Neural progenitor cell (in vitro differentiated cells): ENCODE results near the gene FOXK1. TPM values are rescaled to one million over a fixed set of nuclear protein-coding genes. Genes with fewer than 3 reads are reported as not detected.
A peak's percentile ranks its signal among the peaks of the same experiment; 100 is the strongest.

Experiments used
- DNase-seq: peaks from one replicate; pipeline ENCODE4 v3.0.0-alpha.2; 2016; ENCODE audit warnings: low spot score
- H2AFZ ChIP-seq: fragments of 200-600 bp; sonication (generic); replicated peaks from 2 replicates; pipeline ENCODE4 v1.6.1; 2016; ENCODE audit warnings: antibody characterized with exemption
- H3F3A ChIP-seq: fragments of 200-600 bp; sonication (generic); 2 replicates; pipeline ENCODE4 v1.6.1; 2016; ENCODE audit warnings: antibody characterized with exemption, low read depth
- H3K27ac ChIP-seq: fragments of 200-600 bp; sonication (generic); 2 replicates; pipeline ENCODE4 v1.5.1; 2016; ENCODE audit warnings: mild to moderate bottlenecking
- H3K27me3 ChIP-seq: fragments of 200-600 bp; sonication (generic); 2 replicates; pipeline ENCODE4 v1.6.1; 2016; ENCODE audit warnings: mild to moderate bottlenecking, moderate library complexity
- H3K36me3 ChIP-seq: fragments of 200-600 bp; sonication (generic); 2 replicates; pipeline ENCODE4 v1.5.1; 2016
- H3K4me1 ChIP-seq: fragments of 200-600 bp; sonication (generic); 2 replicates; pipeline ENCODE4 v1.6.1; 2016; ENCODE audit warnings: mixed run types
- H3K4me2 ChIP-seq: fragments of 200-600 bp; sonication (generic); 2 replicates; pipeline ENCODE4 v1.6.1; 2016
- H3K4me3 ChIP-seq: fragments of 200-600 bp; sonication (generic); 2 replicates; pipeline ENCODE4 v1.5.1; 2016
- H3K79me2 ChIP-seq: fragments of 200-600 bp; sonication (generic); 2 replicates; pipeline ENCODE4 v1.6.1; 2016; ENCODE audit warnings: low read depth
- H3K9ac ChIP-seq: fragments of 200-600 bp; sonication (generic); 2 replicates; pipeline ENCODE4 v1.6.1; 2016
- H3K9me3 ChIP-seq: fragments of 200-600 bp; sonication (generic); 2 replicates; pipeline ENCODE4 v1.5.1; 2016; ENCODE audit warnings: low read depth
- H4K20me1 ChIP-seq: fragments of 200-600 bp; sonication (generic); 2 replicates; pipeline ENCODE4 v1.6.1; 2016; ENCODE audit warnings: low read depth
- H3K27ac Mint-ChIP-seq: 3 replicates; pipeline ENCODE4 v1.8.0; 2021; ENCODE audit warnings: mixed read lengths
- H3K27me3 Mint-ChIP-seq: 2 replicates; pipeline ENCODE4 v1.8.0; 2022; ENCODE audit warnings: low read depth, mild to moderate bottlenecking, inconsistent platforms, moderate library complexity, mixed read lengths; ENCODE audit not compliant: insufficient read depth
- H3K36me3 Mint-ChIP-seq: 3 replicates; pipeline ENCODE4 v1.8.0; 2021; ENCODE audit warnings: mixed read lengths
- H3K4me1 Mint-ChIP-seq: 3 replicates; pipeline ENCODE4 v1.8.0; 2021; ENCODE audit warnings: mixed read lengths
- H3K4me3 Mint-ChIP-seq: 3 replicates; pipeline ENCODE4 v1.8.0; 2021; ENCODE audit warnings: mild to moderate bottlenecking, moderate library complexity, mixed read lengths
- H3K9me3 Mint-ChIP-seq: 3 replicates; pipeline ENCODE4 v1.8.0; 2020; ENCODE audit warnings: mixed read lengths
- EZH2 ChIP-seq: fragments of 200-600 bp; sonication (generic); IDR thresholded peaks from 2 replicates; pipeline ENCODE4 v1.6.1; 2017; ENCODE audit warnings: antibody characterized with exemption, mild to moderate bottlenecking, moderate library complexity
- EZH2phosphoT487 ChIP-seq: fragments of 200-600 bp; sonication (generic); IDR thresholded peaks from 2 replicates; pipeline ENCODE4 v1.6.1; 2017; ENCODE audit warnings: antibody characterized with exemption
- total RNA-seq: library from RNA; depleted of rRNA; stranded (reverse); fragments of >200 nt; gene quantifications from 2 replicates; pipeline ENCODE4 v1.2.3, GENCODE V29; 2015; ENCODE audit warnings: low replicate concordance
- TF ChIP-seq, protein P1 (sequence below): fragments of 200-600 bp; sonication (generic); IDR thresholded peaks from 2 replicates; pipeline ENCODE4 v1.5.1; 2017; ENCODE audit warnings: antibody characterized with exemption, mild to moderate bottlenecking

The FOXK1 gene
- total RNA-seq, 1 donor from 2014 or later: 11.1 TPM

DNA sequence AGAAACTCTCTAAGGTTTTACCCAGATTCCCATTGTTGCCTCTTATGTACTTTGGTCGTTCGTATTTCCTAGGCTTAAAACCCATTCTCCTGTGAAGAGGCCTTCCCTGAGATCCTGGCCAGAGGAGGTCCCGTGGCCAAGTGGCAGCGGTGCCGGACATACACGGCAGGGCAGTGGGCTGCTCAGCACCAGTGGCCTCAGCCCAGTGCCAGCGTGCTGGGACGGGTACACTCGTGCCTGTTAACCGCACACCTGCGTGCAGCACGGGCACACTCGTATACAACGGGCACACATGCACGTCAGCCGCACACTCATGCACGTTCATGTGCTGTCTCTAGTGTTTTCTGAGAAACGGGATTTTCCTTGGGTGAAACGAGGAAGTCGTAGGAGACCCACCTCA is 40.2 kb downstream of the FOXK1 start:
- Histone ChIP-seq H3K36me3 (no peaks in the 10 kb centered on the region), H3K27ac (no peak overlapping the region), H3K27me3 (no peaks in the 10 kb centered on the region), H2AFZ (no peak overlapping the region), H3K4me2 (no peak overlapping the region), H3K4me3 (no peak overlapping the region), H3K79me2 (peaks cover 54% of the 10 kb centered on the region), H4K20me1 (peaks cover 78% of the 10 kb centered on the region), H3K9ac (no peak overlapping the region), H3F3A (peaks cover 15% of the 10 kb centered on the region), H3K9me3 (no peaks in the 10 kb centered on the region), H3K4me1 (peaks cover 16% of the 10 kb centered on the region)
- DNase-seq: no peak
- Mint-ChIP-seq H3K4me1 (peaks cover 67% of the 10 kb centered on the region), H3K4me3 (no peak overlapping the region), H3K36me3 (peaks cover 12% of the 10 kb centered on the region), H3K27ac (no peak overlapping the region), H3K9me3 (no peaks in the 10 kb centered on the region), H3K27me3 (no peaks in the 10 kb centered on the region)
- TF ChIP-seq, protein P1, sequence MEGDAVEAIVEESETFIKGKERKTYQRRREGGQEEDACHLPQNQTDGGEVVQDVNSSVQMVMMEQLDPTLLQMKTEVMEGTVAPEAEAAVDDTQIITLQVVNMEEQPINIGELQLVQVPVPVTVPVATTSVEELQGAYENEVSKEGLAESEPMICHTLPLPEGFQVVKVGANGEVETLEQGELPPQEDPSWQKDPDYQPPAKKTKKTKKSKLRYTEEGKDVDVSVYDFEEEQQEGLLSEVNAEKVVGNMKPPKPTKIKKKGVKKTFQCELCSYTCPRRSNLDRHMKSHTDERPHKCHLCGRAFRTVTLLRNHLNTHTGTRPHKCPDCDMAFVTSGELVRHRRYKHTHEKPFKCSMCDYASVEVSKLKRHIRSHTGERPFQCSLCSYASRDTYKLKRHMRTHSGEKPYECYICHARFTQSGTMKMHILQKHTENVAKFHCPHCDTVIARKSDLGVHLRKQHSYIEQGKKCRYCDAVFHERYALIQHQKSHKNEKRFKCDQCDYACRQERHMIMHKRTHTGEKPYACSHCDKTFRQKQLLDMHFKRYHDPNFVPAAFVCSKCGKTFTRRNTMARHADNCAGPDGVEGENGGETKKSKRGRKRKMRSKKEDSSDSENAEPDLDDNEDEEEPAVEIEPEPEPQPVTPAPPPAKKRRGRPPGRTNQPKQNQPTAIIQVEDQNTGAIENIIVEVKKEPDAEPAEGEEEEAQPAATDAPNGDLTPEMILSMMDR: no peak
- TF ChIP-seq EZH2 (no peak), EZH2phosphoT487 (no peak)

DNA sequence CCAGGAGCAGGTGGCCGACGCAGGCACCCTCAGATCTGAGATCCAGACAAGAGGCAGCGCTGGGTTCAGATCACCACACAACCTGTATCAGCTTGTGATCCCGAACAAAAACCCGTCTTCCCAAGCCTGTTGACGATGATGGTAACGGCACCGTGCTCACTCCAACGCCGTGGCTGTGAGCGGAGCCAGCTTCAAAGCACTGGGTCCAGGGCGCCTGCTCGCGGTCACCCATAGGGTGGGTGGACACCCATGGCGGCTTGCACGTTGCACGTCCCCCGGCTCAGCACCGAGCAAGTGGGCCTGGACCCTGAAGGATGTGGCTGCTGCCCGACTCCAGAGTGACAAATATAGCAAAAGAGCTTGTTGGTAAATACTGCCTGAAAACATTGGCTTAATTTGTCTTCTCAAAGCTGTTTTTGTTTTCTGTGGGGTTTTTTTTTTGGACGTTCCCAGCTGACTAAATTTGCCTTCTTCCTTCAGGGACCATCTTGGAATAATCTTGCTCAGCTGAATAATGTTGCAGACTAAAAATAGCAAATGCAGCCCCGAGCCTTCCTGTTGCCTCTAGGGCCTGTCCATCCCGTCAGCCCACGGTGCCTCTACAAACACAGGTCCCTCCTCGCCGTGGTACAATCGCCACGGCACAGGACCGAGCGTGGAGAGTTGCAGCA is 41.0 kb downstream of the FOXK1 start:
- no peak overlapping the region for H3K4me2 ChIP-seq
- H3K9ac ChIP-seq: no peak overlapping the region
- peaks cover 16% of the 10 kb centered on the region for H3K4me1 ChIP-seq
- H4K20me1 ChIP-seq: peaks cover 84% of the 10 kb centered on the region
- Mint-ChIP-seq H3K27me3 (no peaks in the 10 kb centered on the region), H3K27ac (peak overlapping the region; percentile 79), H3K4me1 (peaks cover 66% of the 10 kb centered on the region), H3K4me3 (no peak overlapping the region), H3K36me3 (peaks cover 12% of the 10 kb centered on the region), H3K9me3 (no peaks in the 10 kb centered on the region)
- no peak overlapping the region for H3K4me3 ChIP-seq
- H3K79me2 ChIP-seq: peaks cover 54% of the 10 kb centered on the region
- H3K9me3 ChIP-seq: no peaks in the 10 kb centered on the region
- DNase-seq: no peak
- no peak overlapping the region for H2AFZ ChIP-seq
- no peaks in the 10 kb centered on the region for H3K36me3 ChIP-seq
- H3F3A ChIP-seq: peaks cover 15% of the 10 kb centered on the region
- no peaks in the 10 kb centered on the region for H3K27me3 ChIP-seq
- TF ChIP-seq, protein P1: no peak
- TF ChIP-seq EZH2phosphoT487 (no peak), EZH2 (no peak)
- no peak overlapping the region for H3K27ac ChIP-seq

DNA sequence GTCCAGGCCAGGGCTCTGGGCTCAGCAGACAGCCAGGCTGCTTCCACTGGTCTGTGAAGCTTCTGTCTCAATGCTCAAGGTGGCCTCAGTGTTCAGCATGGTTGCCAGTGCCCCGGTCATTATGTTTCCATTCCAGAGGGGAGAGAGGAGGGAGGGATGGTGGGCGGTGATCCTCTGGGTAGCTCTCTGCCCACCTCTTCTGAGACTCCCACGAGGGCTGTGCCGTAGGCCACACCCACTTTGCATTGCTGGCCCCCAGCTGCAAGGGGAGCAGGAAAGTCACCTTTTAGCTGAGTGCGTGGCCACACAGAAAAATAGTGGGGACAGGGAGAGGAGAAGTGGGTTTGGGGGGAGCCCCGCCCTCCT is 42.5 kb downstream of the FOXK1 start:
- no peak for DNase-seq
- H3K27me3 Mint-ChIP-seq: no peaks in the 10 kb centered on the region
- peak overlapping the region; percentile 88 for H3K27ac ChIP-seq
- H3K4me3 ChIP-seq: no peak overlapping the region
- H2AFZ ChIP-seq: no peak overlapping the region
- peaks cover 15% of the 10 kb centered on the region for H3F3A ChIP-seq
- H3K27me3 ChIP-seq: no peaks in the 10 kb centered on the region
- H3K4me1 Mint-ChIP-seq: peaks cover 67% of the 10 kb centered on the region
- H3K4me3 Mint-ChIP-seq: peak overlapping the region; percentile 67
- H3K79me2 ChIP-seq: peaks cover 54% of the 10 kb centered on the region
- peak overlapping the region; percentile 46 for H3K4me2 ChIP-seq
- no peaks in the 10 kb centered on the region for H3K9me3 ChIP-seq
- no peak for TF ChIP-seq EZH2phosphoT487
- TF ChIP-seq, protein P1: no peak
- no peak for TF ChIP-seq EZH2
- H3K36me3 ChIP-seq: no peaks in the 10 kb centered on the region
- H4K20me1 ChIP-seq: peaks cover 83% of the 10 kb centered on the region
- peak overlapping the region; percentile 97 for H3K27ac Mint-ChIP-seq
- H3K9me3 Mint-ChIP-seq: no peaks in the 10 kb centered on the region
- peaks cover 19% of the 10 kb centered on the region for H3K36me3 Mint-ChIP-seq
- H3K4me1 ChIP-seq: peaks cover 16% of the 10 kb centered on the region
- H3K9ac ChIP-seq: no peak overlapping the region
